WTC11 (cell line): ENCODE data around the gene SKI.

Experiments
- ATF1 ChIP-seq: sonication (generic); formaldehyde crosslinking; IDR thresholded peaks from 2 replicates; pipeline ENCODE4 v1.8.1; 2023; ENCODE audit warnings: mild to moderate bottlenecking, moderate library complexity, missing genetic modification reagents
- ATF2 ChIP-seq: sonication (generic); formaldehyde crosslinking; IDR thresholded peaks from 2 replicates; pipeline ENCODE4 v1.8.1; 2022; ENCODE audit warnings: low read depth, missing genetic modification reagents, borderline replicate concordance
- CREB1 ChIP-seq: sonication (generic); formaldehyde crosslinking; IDR thresholded peaks from 2 replicates; pipeline ENCODE4 v1.8.0; 2023; ENCODE audit warnings: mild to moderate bottlenecking, missing genetic modification reagents
- CTCF ChIP-seq: fragments of 200-600 bp; IDR thresholded peaks from 2 replicates; pipeline ENCODE4 v1.8.0; 2022; ENCODE audit warnings: antibody characterized with exemption
- ESRRA ChIP-seq: sonication (generic); formaldehyde crosslinking; IDR thresholded peaks from 2 replicates; pipeline ENCODE4 v1.8.1; 2022; ENCODE audit warnings: mild to moderate bottlenecking, missing genetic modification reagents, borderline replicate concordance
- FOXP4 ChIP-seq: sonication (generic); formaldehyde crosslinking; IDR thresholded peaks from 2 replicates; pipeline ENCODE4 v1.8.0; 2022; ENCODE audit warnings: mild to moderate bottlenecking, missing genetic modification reagents
- GRHL2 ChIP-seq: fragments of 250-450 bp; sonication (Bioruptor Pico); IDR thresholded peaks from 2 replicates; pipeline ENCODE4 v1.8.0; 2022; ENCODE audit warnings: mild to moderate bottlenecking, moderate library complexity; ENCODE audit not compliant: insufficient replicate concordance, severe bottlenecking
- MYBL2 ChIP-seq: sonication (generic); formaldehyde crosslinking; IDR thresholded peaks from 2 replicates; pipeline ENCODE4 v1.8.1; 2023; ENCODE audit warnings: mild to moderate bottlenecking, moderate library complexity, missing genetic modification reagents
- NR2C2 ChIP-seq: sonication (generic); formaldehyde crosslinking; IDR thresholded peaks from 2 replicates; pipeline ENCODE4 v1.8.0; 2022; ENCODE audit warnings: mild to moderate bottlenecking, missing genetic modification reagents
- SP1 ChIP-seq: sonication (generic); formaldehyde crosslinking; conservative IDR thresholded peaks from 2 replicates; pipeline ENCODE4 v1.8.1; 2022; ENCODE audit warnings: missing genetic modification reagents
- USF1 ChIP-seq: sonication (generic); formaldehyde crosslinking; IDR thresholded peaks from 2 replicates; pipeline ENCODE4 v1.8.0; 2022; ENCODE audit warnings: mild to moderate bottlenecking, missing genetic modification reagents
- ZNF219 ChIP-seq: sonication (generic); formaldehyde crosslinking; IDR thresholded peaks from 2 replicates; pipeline ENCODE4 v1.8.0; 2023; ENCODE audit warnings: missing genetic modification reagents, mild to moderate bottlenecking, borderline replicate concordance
- TF ChIP-seq, protein P1 (sequence below): fragments of 250-450 bp; sonication (Bioruptor Pico); conservative IDR thresholded peaks from 2 replicates; pipeline ENCODE4 v1.9.0; 2021; ENCODE audit warnings: mild to moderate bottlenecking

DNA sequence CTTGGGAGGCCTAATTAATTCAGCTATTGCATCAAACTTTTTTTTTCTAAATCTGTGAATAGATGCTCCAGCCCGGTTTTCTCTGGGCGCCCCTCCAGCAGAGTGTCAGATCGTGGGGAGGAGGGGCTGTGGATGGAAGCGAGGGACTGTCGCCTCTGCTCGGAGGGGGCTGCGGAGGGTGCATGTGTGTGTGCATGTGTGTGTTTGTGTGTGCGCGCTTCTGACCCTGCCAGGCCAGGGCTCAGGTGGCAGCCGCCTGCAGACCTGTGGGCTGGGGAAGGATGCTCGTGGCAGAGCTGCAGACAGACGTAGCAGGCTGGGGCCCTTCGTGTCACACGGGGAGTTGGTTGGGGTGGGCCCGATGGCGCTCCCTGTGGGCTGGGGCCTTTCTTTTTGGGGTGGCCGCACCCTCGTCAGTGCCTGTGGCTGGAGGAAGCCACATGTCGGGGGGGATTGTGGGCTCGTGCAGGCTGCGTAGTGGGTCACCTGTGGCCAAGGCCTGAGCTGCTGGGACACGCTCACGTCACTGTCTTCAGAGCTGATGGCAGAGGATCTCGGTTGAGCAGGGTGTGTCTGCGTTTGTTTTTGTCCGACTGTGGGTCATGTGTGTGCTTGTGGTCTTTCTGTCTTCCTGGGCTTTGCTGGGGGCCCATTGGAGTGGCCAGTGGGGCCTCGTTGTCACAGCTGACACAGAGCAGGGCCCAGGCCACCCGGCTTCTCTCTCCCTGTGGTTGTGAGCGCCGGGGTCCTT is 2.8 kb downstream of the SKI start:
- TF ChIP-seq CTCF (no peak), USF1 (no peak), ATF1 (CRISPR knock-in tag) (no peak), MYBL2 (CRISPR knock-in tag) (no peak), ATF2 (CRISPR knock-in tag) (no peak), CREB1 (CRISPR knock-in tag) (no peak), SP1 (CRISPR knock-in tag) (no peak), ZNF219 (no peak), FOXP4 (no peak), ESRRA (CRISPR knock-in tag) (no peak), GRHL2 (no peak), NR2C2 (CRISPR knock-in tag) (no peak)
- TF ChIP-seq, protein P1, sequence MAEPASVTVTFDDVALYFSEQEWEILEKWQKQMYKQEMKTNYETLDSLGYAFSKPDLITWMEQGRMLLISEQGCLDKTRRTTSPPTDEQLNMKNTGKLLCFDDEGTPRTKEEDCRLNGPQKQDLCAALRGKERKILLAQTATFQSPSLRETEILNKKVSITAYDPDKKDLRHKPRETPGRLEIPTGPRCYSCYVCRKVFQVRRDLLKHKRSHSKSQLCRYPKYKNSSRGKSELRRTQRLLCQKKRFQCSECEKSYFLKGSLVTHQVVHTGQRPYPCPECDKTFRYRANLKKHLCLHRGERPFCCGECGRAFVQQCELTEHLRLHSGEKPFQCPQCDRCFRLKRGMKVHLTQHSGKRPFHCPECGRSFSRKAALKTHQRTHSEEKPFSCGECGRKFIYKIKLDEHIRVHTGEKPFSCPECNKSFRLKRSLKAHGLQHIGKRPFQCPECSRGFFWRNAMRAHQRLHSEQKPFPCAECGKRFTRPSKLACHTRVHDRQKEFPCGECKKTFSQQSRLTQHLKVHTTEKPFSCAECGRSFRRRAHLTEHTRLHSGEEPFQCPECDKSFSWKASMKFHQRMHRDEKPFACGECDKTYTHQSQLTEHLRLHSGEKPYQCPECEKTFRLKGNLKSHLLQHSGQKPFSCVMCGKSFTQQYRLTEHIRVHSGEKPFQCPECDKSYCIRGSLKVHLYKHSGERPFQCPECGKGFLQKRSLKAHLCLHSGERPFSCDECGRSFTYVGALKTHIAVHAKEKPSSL, result no peak
